ENCODE data around the gene DCXR. TPM values are rescaled to one million over a fixed set of nuclear protein-coding genes. Genes with fewer than 3 reads are reported as not detected.

Gene DCXR
- total and polyA plus RNA-seq, 12 donors, result 155 to 387 (median 195) TPM

GRCh38 chr17:82012261-82012639, 25.2 kb downstream of the DCXR start:
- H3K36me3 ChIP-seq, result peaks cover 0 to 25% (median 0%) of the 10 kb centered on the region in 9 donors
- intact Hi-C loops (cut with DNase I), result no loop called here
- TF ChIP-seq CTCF (IDR thresholded peaks at IDR 0.05), result no peak
- ATAC-seq, result no peak
- 78 to 79% methylated on average over 20 of the region's 20 CpGs for WGBS, 2 donors
- H3K27ac ChIP-seq, result peak overlapping the region; percentile 71 to 97 (median 91)
- H3K4me1 ChIP-seq, result peaks cover 0 to 47% (median 23%) of the 10 kb centered on the region in 9 donors
- H3K4me3 ChIP-seq, result no peak overlapping the region
- no peak for DNase-seq
- no peaks in the 10 kb centered on the region for H3K9me3 ChIP-seq
- H3K27me3 ChIP-seq, result no peaks in the 10 kb centered on the region

- peaks cover under 1 to 53% (median 27%) of the 10 kb centered on the region in 9 donors for H3K4me1 ChIP-seq
- DNase-seq (no peak), ATAC-seq (no peak)
- peak overlapping the region in 6 of 10 donors; percentile 88 to 97 (median 92) for H3K27ac ChIP-seq
- H3K27me3 ChIP-seq, result no peaks in the 10 kb centered on the region
- H3K4me3 ChIP-seq, result no peak overlapping the region
- H3K36me3 ChIP-seq, result peaks cover 0 to 19% (median 0%) of the 10 kb centered on the region in 9 donors
- no peaks in the 10 kb centered on the region for H3K9me3 ChIP-seq
- 93 to 94% methylated on average over 19 of the region's 19 CpGs for WGBS, 2 donors
- intact Hi-C loops (cut with DNase I), result no loop called here
- TF ChIP-seq CTCF (IDR thresholded peaks at IDR 0.05), result no peak
These were observed 25.8 kb downstream of the DCXR start for GRCh38 chr17:82011617-82012187.

GRCh38 chr17:82010575-82011525, 26.6 kb downstream of the DCXR start:
- H3K9me3 ChIP-seq, result no peaks in the 10 kb centered on the region
- H3K4me3 ChIP-seq, result no peak overlapping the region
- no peaks in the 10 kb centered on the region for H3K27me3 ChIP-seq
- intact Hi-C loops (cut with DNase I), result no loop called here
- H3K36me3 ChIP-seq, result peaks cover 0 to 16% (median 0%) of the 10 kb centered on the region in 9 donors
- peaks cover 6 to 61% (median 32%) of the 10 kb centered on the region in 9 donors for H3K4me1 ChIP-seq
- DNase-seq, result no peak
- WGBS, 2 donors, result 95% methylated on average over 39 of the region's 39 CpGs
- no peak for ATAC-seq
- no peak overlapping the region for H3K27ac ChIP-seq
- no peak for TF ChIP-seq CTCF (IDR thresholded peaks at IDR 0.05)

- TF ChIP-seq CTCF (IDR thresholded peaks at IDR 0.05), result no peak
- ATAC-seq (no peak), DNase-seq (no peak)
- intact Hi-C loops (cut with DNase I), result loop anchor here in 1 of 10 donors (5.0 kb wide), 1 partner anchor 42 kb away; no protein-coding TSS in a partner anchor
- Histone ChIP-seq H3K4me1 (peaks cover 9 to 61% (median 33%) of the 10 kb centered on the region in 9 donors), H3K36me3 (peaks cover 0 to 16% (median 0%) of the 10 kb centered on the region in 9 donors), H3K9me3 (no peaks in the 10 kb centered on the region), H3K27ac (no peak overlapping the region), H3K4me3 (no peak overlapping the region), H3K27me3 (no peaks in the 10 kb centered on the region)
- 84 to 88% methylated on average over 14 to 15 of the region's 15 CpGs for WGBS, 2 donors
These were observed 28.1 kb downstream of the DCXR start for GRCh38 chr17:82009413-82009812.
